ENCODE data around the gene FBN3. TPM values are rescaled to one million over a fixed set of nuclear protein-coding genes. Genes with fewer than 3 reads are reported as not detected.

Gene FBN3
- not detected for total RNA-seq
- polyA plus RNA-seq = not detected
- 0 to 0.30 (median 0) reads per million in 6 experiments for total RNA-seq

DNA sequence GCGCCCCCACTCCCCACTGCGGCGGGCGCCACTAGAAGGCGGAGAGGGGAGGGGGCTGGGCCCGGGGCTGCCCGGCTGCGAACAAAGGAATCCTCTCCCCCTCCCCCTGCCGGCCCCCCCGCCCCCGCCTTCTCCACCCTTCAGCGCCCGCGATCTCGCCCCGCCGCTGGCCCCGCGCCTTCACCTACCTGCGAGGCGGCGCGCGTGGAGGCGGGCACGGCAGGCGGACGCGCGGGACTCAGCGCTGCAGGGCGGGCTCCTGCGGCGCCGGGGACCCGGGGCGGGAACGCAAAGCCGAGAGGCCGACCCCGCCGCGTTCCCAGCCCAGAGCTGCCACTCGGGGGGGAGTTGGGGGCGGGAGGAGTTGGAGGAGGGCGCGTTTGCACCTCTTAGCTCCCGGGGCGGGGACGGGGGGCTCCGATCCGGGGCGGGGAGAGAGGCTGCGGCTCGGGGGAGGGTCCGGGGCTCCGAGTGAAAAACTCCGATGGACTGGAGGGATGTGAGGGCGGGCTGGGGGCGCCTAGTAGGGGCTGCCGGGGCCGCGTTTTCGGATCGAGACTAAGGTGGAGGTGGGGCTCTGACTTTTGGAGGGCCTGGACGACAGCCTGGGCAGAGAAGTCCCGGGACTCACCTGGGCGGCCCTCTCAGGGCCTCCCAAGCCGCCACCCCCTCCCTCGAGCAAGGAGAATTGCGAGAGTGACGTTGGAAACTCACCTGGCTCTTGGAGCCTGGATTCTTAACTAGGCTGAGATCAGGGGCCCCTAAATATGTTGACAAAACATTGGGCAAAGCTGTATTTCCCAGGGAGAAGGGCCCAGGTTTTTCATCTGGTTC is at the start of gene FBN3:
Gene FBN3 (minus strand): TSS at position 332 of the 834 bp plus-strand sequence. CDS start 2,112 bp downstream, outside the sequence.
- ATAC-seq (peak; percentile 61 to 64), DNase-seq (peak in 2 of 10 donors; percentile 7 to 9)
- peaks cover 0 to 4% (median 0%) of the 10 kb centered on the region in 3 donors for H3K36me3 Mint-ChIP-seq
- H3K27me3 Mint-ChIP-seq = peaks cover 26 to 81% (median 40%) of the 10 kb centered on the region in 5 donors
- H3K4me3 Mint-ChIP-seq = peak within 1 kb of the TSS; percentile 50 to 82 (median 69)
- H3K27ac Mint-ChIP-seq = peak within 1 kb of the TSS in 1 of 10 donors; percentile 33
- peaks cover 0 to 16% (median 11%) of the 10 kb centered on the region in 4 donors for H3K4me1 Mint-ChIP-seq
- POLR2A ChIA-PET = interaction anchor here (0.6 kb wide), 1 partner anchor 262 kb away, joined by 4 read pairs; no protein-coding TSS in a partner anchor
- no peaks in the 10 kb centered on the region for H3K9me3 Mint-ChIP-seq

DNA sequence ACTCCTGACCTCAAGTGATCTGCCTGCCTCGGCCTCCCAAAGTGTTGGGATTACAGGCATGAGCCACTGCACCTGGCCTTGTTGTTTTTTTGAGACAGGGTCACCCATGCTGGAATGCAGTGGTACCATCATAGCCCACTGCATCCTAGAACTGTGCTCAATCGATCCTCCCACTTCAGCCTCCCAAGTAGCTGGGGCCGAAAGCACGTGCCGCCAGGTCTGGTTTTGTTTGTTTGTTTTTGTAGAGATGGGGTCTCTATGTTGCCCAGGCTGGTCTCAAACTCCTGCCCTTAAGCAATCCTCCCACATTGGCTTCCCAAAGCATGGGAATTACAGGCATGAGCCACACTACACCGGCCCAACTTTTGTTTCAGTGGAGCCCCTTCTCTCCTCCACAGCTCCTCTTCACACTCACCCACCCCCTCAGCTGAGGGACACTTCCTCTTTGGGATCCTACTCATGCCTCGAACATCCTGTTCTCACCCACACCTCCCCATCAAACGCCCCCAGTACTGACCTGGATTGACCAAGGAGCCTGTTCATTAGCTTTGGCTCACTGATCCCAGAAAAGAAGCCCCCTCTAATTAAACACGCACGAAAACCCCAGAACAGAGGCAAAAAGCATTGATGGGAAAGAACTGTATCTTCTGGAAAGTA is 47.0 kb upstream of the FBN3 start:
- Mint-ChIP-seq H3K9me3 (no peaks in the 10 kb centered on the region), H3K36me3 (no peaks in the 10 kb centered on the region), H3K27ac (peak overlapping the region; percentile 23 to 92 (median 85)), H3K27me3 (no peaks in the 10 kb centered on the region), H3K4me1 (peaks cover 22 to 58% (median 50%) of the 10 kb centered on the region in 4 donors), H3K4me3 (peak overlapping the region in 8 of 10 donors; percentile 11 to 56 (median 44))
- POLR2A ChIA-PET = interaction anchor here (0.6 to 2.6 kb wide), 6 partner anchors 10 to 50 kb away, joined by 3 to 20 read pairs (median 4); no protein-coding TSS in a partner anchor
- DNase-seq (no peak), ATAC-seq (no peak)

DNA sequence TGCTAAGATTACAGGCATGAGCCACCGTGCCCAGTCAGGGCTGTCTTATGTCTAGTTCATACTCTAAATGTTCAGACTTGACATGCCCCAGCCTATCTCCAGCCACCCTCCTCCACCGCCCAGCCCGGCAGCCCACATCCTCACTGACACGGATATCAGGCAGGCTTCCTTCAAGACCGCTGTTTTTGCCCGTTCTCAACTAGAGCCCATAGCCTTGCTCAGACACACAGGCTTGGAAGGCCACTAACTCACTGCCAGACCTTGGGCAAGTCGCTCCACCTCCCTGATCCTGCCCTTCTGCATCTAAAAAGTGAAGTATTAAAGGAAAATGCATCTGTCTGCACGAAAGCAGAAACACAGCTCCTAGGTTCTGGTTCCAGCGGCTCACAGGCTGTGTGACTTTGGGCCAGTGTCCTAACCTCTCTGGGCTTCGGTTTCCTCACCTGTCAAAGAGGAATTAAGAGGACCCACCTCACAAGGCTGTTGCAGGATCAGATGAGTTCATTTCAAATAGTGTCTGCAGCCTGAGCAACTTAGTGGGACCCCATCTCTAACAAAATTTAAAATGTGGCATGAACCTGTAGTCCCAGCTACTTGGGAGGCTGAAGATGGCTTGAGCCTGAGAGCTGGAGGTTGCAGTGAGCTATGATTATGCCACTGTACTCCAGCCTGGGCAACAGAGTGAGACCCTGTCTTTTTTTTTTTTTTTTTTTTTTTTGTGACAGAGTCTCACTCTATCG is 45.3 kb upstream of the FBN3 start:
- H3K9me3 Mint-ChIP-seq = no peaks in the 10 kb centered on the region
- ATAC-seq = peak; percentile 52
- H3K4me1 Mint-ChIP-seq = peaks cover 23 to 58% (median 51%) of the 10 kb centered on the region in 4 donors
- H3K4me3 Mint-ChIP-seq = peak overlapping the region; percentile 63 to 86 (median 80)
- H3K36me3 Mint-ChIP-seq = no peaks in the 10 kb centered on the region
- peak overlapping the region; percentile 83 to 97 (median 92) for H3K27ac Mint-ChIP-seq
- DNase-seq = peak in 6 of 10 donors; percentile 33 to 44 (median 37)
- POLR2A ChIA-PET = interaction anchor here (0.6 to 3.9 kb wide), 9 partner anchors 10 to 442 kb away, joined by 3 to 31 read pairs (median 3); partner anchors contain the start of genes CERS4, MAP2K7 and ZNF414
- no peaks in the 10 kb centered on the region for H3K27me3 Mint-ChIP-seq

DNA sequence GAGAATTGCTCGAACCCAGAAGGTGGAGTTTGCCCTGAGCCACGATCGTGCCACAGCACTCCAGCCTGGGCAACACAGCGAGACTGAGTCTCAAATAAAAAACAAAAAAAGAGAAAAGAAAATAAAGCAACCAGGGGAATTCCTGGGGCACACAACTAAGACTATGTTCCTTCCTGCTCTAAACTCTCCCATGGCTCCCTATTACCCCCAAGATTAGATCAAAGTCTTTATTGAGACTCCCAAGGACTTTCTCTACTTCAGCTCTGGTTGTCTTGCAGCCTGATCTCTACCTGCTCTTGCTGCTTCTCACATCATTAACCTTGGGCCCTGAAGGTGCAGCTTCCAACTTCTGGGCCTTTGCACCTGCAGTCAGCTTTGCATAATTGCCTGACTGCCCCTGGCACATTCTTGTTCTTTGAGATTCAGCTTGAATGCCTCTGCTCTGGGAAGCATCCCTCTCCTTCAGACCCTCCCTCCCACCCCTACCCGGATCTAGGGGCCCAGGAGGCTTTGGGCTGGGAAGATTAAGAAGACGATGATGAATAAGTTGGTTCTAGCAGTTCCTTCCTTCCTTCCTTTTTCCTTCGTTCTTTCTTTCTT is 42.9 kb upstream of the FBN3 start:
- Mint-ChIP-seq H3K36me3 (no peaks in the 10 kb centered on the region), H3K9me3 (no peaks in the 10 kb centered on the region), H3K4me1 (peaks cover 24 to 58% (median 51%) of the 10 kb centered on the region in 4 donors), H3K4me3 (peak overlapping the region in 3 of 10 donors; percentile 4 to 54 (median 6)), H3K27me3 (no peaks in the 10 kb centered on the region), H3K27ac (peak overlapping the region; percentile 31 to 94 (median 83))
- no peak for DNase-seq
- no peak for ATAC-seq
- POLR2A ChIA-PET = interaction anchor here (0.6 to 3.9 kb wide), 2 partner anchors 15 to 18 kb away, joined by 4 to 31 read pairs; partner anchors contain the start of gene CERS4

DNA sequence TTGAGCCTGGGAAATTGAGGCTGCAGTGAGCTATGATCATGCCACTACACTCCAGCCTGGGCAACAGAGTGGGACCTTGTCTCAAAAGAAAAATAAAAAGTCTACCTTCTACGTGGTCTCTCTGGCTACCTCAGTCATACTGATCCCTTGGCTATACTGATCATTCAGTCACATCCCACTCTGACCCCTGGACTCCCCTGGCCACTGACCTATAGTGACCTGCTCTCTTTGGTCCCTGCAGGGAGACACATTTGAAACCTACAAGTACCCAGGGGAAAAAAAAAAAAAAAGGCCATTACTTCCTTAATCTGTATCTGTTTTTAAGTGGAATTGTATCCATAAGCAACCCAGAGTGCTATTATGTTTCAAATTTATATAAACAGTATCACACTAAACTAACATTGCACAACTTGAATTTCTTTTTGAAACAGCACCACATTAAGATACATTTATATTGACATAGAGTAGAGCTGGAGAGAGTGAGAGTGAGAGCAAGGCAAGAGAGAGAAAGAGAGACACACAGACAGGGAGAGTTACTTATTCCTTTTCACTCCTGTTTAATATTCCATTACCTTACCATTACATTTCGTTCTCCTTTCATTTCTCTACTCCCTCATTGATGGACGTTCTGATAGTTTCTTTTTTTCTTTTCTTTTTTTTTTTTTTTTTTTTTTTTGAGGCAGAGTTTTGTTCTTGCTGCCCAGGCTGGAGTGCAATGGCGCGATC is 36.1 kb upstream of the FBN3 start:
- no peaks in the 10 kb centered on the region for H3K36me3 Mint-ChIP-seq
- no peak for DNase-seq
- H3K27me3 Mint-ChIP-seq = no peaks in the 10 kb centered on the region
- H3K4me1 Mint-ChIP-seq = peaks cover 0 to 19% (median 11%) of the 10 kb centered on the region in 4 donors
- peak overlapping the region in 1 of 10 donors; percentile 41 for H3K27ac Mint-ChIP-seq
- H3K9me3 Mint-ChIP-seq = no peaks in the 10 kb centered on the region
- POLR2A ChIA-PET = interaction anchor here (1.5 kb wide), 1 partner anchor 10 kb away, joined by 3 read pairs; no protein-coding TSS in a partner anchor
- no peak for ATAC-seq
- no peak overlapping the region for H3K4me3 Mint-ChIP-seq

DNA sequence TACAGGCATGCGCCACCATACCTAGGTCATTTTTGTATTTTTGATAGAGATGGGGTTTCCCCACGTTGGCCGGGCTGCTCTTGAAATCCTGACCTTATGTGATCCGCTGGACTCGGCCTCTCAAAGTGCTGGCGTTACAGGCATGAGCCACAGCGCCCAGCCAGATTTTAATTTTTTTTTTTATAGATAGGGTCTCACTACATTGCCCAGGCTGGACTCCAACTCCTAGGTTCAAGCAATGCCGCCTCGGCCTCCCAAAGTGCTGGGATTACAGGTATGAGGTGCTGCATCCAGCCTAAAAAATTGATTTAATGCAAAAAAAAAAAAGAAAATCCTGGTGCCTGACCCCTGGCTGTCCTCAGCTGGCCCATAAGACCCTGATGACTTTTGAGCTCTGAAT is 34.9 kb upstream of the FBN3 start:
- ATAC-seq = no peak
- H3K4me1 Mint-ChIP-seq = peaks cover 0 to 19% (median 11%) of the 10 kb centered on the region in 4 donors
- no peak overlapping the region for H3K4me3 Mint-ChIP-seq
- H3K27me3 Mint-ChIP-seq = no peaks in the 10 kb centered on the region
- no peak for DNase-seq
- POLR2A ChIA-PET = interaction anchor here (1.5 kb wide), 1 partner anchor 11 kb away, joined by 3 read pairs; no protein-coding TSS in a partner anchor
- H3K9me3 Mint-ChIP-seq = no peaks in the 10 kb centered on the region
- no peaks in the 10 kb centered on the region for H3K36me3 Mint-ChIP-seq
- no peak overlapping the region for H3K27ac Mint-ChIP-seq

DNA sequence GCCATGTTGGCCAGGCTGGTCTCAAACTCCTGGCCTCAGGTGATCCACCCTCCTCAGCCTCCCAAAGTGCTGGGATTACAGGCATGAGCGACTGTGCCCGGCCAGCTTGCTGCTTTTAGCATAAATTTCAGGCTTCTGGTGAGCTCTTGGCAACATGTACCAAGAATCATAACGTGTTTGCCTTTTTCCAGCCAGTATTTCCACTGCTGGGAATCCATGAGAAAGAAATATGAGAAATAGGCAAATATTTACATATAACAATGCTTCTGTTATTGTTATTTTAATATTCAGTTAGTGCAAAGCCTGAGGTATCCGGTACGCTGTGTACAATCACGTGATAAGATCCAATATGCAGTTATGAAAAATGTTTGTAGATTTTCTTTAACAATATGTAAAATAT is 30.6 kb upstream of the FBN3 start:
- no peak for DNase-seq
- POLR2A ChIA-PET = interaction anchor here (1.4 to 3.3 kb wide), 2 partner anchors 13 to 15 kb away, joined by 3 to 20 read pairs; no protein-coding TSS in a partner anchor

DNA sequence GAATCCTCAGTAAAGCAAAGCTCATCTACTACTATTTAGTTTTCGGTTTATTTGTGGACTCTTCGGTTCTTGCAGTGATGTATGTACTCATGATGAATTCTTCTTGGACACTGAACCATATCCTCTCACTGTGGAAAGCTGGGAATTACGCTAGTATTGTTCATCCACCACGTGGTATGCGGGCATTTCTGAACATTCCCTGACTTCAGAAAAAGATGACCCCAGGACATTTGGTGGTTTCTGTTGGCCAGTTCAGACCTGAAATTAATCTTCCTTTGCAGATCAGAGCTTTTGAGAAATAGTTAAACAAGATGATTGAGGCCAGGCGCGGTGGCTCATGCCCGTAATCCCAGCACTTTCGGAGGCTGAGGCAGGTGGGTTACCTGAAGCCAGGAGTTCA is 25.3 kb upstream of the FBN3 start:
- no peaks in the 10 kb centered on the region for H3K27me3 Mint-ChIP-seq
- H3K36me3 Mint-ChIP-seq = no peaks in the 10 kb centered on the region
- H3K4me1 Mint-ChIP-seq = no peaks in the 10 kb centered on the region
- POLR2A ChIA-PET = no interaction called here
- H3K27ac Mint-ChIP-seq = peak overlapping the region in 1 of 10 donors; percentile 27
- H3K4me3 Mint-ChIP-seq = no peak overlapping the region
- DNase-seq (no peak), ATAC-seq (no peak)
- no peaks in the 10 kb centered on the region for H3K9me3 Mint-ChIP-seq

More for the DNA sequence above, 30.6 kb upstream of the FBN3 start:
- H3K9me3 Mint-ChIP-seq = no peaks in the 10 kb centered on the region
- no peak overlapping the region for H3K27ac Mint-ChIP-seq
- no peak overlapping the region for H3K4me3 Mint-ChIP-seq
- H3K36me3 Mint-ChIP-seq = no peaks in the 10 kb centered on the region
- H3K27me3 Mint-ChIP-seq = no peaks in the 10 kb centered on the region
- no peak for ATAC-seq
- H3K4me1 Mint-ChIP-seq = peaks cover 0 to 17% (median 8%) of the 10 kb centered on the region in 4 donors

DNA sequence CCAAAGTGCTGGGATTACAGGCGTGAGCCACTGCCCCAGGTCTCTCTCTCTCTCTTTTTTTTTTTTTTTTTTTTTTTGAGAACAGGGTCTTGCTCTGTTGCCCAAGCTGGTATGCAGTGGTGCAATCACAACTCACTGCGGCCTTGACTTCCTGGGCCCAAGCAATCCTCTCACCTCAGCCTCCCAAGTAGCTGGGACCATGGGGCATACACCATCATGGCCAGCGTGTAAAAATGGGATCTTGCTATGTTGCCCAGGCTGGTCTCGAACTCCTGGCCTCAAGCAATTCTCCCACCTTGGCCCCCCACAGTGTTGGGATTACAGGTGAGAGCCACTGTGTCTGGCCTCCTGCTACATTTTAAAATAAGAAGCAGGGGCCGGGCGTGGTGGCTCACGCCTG is 19.1 kb upstream of the FBN3 start:
- POLR2A ChIA-PET = interaction anchor here (0.6 kb wide), 1 partner anchor 28 kb away, joined by 3 read pairs; no protein-coding TSS in a partner anchor
- ATAC-seq (no peak), DNase-seq (no peak)
- H3K27ac Mint-ChIP-seq = peak overlapping the region in 1 of 10 donors; percentile 53
- H3K9me3 Mint-ChIP-seq = no peaks in the 10 kb centered on the region
- H3K36me3 Mint-ChIP-seq = no peaks in the 10 kb centered on the region
- H3K27me3 Mint-ChIP-seq = no peaks in the 10 kb centered on the region
- H3K4me3 Mint-ChIP-seq = no peak overlapping the region
- no peaks in the 10 kb centered on the region for H3K4me1 Mint-ChIP-seq

DNA sequence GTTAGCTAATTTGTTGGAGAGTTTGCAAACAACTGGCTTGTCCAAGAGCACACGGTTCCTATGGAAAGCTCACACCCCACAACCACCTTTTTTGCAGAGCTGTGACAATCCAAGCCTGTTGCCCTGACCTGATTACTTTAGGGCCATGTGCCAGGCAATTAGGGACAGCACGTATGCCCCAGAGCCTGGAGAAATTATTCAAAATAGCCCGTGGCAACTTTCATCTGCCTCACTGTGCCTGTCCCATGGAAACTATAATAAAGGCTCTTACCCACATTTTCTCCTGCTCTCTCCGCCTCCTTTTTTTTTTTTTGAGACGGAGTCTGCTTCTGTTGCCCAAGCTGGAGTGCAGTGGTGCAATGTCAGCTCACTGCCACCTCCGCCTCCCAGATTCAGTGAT is 18.6 kb upstream of the FBN3 start:
- Mint-ChIP-seq H3K36me3 (no peaks in the 10 kb centered on the region), H3K4me1 (no peaks in the 10 kb centered on the region), H3K4me3 (no peak overlapping the region), H3K27ac (peak overlapping the region in 1 of 10 donors; percentile 53), H3K9me3 (no peaks in the 10 kb centered on the region), H3K27me3 (no peaks in the 10 kb centered on the region)
- POLR2A ChIA-PET = no interaction called here
- DNase-seq (no peak), ATAC-seq (no peak)

DNA sequence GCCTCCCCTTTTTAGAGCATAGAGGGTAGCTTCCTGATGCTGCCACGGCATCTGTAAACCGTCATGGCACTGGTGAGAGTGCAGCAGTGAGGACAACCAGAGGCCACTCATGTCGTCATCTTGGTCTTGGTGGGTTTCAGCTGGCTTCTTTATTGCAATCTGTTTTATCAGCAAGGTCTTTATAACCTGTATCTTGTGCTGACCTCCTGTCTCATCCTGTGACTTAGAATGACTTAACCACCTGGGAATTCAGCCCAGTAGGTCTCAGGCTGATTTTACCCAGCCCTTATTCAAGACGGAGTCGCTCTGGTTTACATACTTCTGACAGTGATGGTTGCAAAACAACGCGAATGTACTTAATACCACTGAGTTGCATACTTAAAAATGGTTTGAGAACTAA is 14.4 kb upstream of the FBN3 start:
- H3K9me3 Mint-ChIP-seq = no peaks in the 10 kb centered on the region
- no peaks in the 10 kb centered on the region for H3K4me1 Mint-ChIP-seq
- no peak overlapping the region for H3K27ac Mint-ChIP-seq
- ATAC-seq = no peak
- no peaks in the 10 kb centered on the region for H3K36me3 Mint-ChIP-seq
- no peak overlapping the region for H3K4me3 Mint-ChIP-seq
- DNase-seq = no peak
- POLR2A ChIA-PET = interaction anchor here (0.6 kb wide), 1 partner anchor 14 kb away, joined by 3 read pairs; no protein-coding TSS in a partner anchor
- no peaks in the 10 kb centered on the region for H3K27me3 Mint-ChIP-seq

All from naive thymus-derived CD8-positive, alpha-beta T cell (primary cell).